Endometrial microvascular endothelial cells (primary cell): ENCODE data around the gene FTL. TPM values are rescaled to one million over a fixed set of nuclear protein-coding genes. Genes with fewer than 3 reads are reported as not detected.

Experiments
- in situ Hi-C: cut with HindIII; loops from 2 replicates; pipeline ENCODE4 v1.10.0; 2017; ENCODE audit warnings: low sequenced_read_pairs, low pct_unique_long_range_greater_than_20kb; ENCODE audit errors: inconsistent ontology term
- total RNA-seq: library from RNA; depleted of rRNA; stranded (reverse); fragments of >200 nt; gene quantifications from one replicate; pipeline ENCODE4 v1.2.3, GENCODE V29; 2015; ENCODE audit errors: inconsistent ontology term

FTL gene
- total RNA-seq, 1 donor from 2014 or later: 3,048 TPM

DNA sequence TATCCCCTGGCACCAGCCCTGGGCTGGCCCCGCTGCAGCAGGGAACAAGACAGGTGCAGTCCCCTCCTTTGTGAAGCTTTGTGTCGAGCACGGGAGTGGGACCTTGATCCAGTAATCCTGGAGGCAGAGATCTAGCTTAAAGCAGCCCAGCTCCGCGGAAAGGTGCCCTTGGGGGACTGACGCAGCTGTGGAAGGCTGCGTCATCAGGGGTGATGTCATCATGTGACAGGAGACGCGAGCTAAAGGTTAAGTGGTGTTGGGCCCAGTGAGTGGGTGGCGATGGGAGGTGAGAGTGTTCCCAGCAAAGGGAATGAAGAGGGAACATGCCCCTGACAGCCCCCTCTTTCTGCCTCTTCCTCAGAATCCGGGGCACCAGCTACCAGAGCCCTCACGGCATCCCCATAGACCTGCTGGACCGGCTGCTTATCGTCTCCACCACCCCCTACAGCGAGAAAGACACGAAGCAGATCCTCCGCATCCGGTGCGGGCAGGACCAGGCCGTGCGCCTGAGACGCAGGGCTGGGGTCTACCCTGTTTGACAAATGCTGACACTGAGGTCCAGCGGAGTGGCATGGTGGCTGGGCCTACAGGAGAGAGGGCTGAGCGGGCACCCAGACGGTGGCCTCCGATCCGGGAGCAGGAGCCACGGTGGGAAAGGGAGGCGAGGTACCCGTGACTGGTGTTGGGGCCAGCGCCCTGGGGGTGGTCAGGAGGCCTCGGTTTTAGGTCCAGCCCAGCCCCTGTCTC is 49.2 kb downstream of the FTL start:
- in situ Hi-C loops: no loop called here

GRCh38 chr19:49014870-49015255 is 49.8 kb downstream of the FTL start:
- in situ Hi-C loops: no loop called here

DNA sequence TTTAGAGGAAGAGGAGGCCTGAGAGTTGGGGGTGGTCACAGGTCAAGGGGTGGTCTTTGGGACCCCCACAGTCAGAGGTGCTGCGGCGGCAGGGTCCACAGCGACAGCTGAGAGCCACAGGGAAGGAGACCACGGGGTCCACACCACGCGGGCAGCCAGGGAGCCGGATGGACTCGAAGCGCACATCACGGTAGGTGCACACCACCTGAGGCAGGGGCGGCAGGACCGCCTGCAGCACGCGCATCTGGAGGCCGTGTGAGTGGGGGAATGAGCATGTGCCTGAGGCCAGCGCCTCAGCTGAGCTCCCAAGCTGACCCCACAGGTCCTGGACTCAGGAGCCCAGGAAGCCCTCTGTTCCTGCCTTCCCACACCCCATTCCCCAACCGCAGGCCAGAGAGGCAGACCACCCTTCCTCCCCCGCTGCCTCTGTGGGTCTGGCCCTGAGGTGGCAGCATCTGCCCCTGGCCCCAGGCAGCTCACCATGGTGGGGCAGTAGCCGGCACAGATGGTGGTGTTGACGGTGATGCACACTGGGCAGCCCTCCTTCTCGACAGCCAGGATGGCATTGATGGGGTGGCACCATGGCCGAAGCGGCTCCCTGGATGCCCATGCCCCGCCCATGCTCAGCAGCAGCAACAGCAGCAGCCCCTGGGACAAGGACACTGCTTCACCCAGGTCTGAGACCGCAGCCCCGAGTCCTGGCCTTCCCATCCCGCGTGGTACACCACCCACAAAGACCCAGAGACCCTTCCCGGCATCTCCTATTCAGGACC is 51.1 kb downstream of the FTL start:
- in situ Hi-C loops: no loop called here

Other genes starting within 250 kb of the FTL start
- 0.09 TPM for gene MAMSTR, start 245.6 kb upstream of the FTL start, total RNA-seq
- gene RASIP1, start 224.7 kb upstream of the FTL start, total RNA-seq: 191 TPM
- 0.84 TPM for gene IZUMO1, start 218.4 kb upstream of the FTL start, total RNA-seq
- 4.9 TPM for gene FUT1, start 212.7 kb upstream of the FTL start, total RNA-seq
- gene FGF21, start 209.8 kb upstream of the FTL start, total RNA-seq: not detected
- gene BCAT2, start 154.3 kb upstream of the FTL start, total RNA-seq: 82.0 TPM
- gene HSD17B14, start 128.8 kb upstream of the FTL start, total RNA-seq: 4.5 TPM
- gene PLEKHA4, start 96.7 kb upstream of the FTL start, total RNA-seq: not detected
- gene PPP1R15A, start 92.9 kb upstream of the FTL start, total RNA-seq: 56.0 TPM
- gene TULP2, start 66.6 kb upstream of the FTL start, total RNA-seq: not detected
- gene NUCB1, start 65.0 kb upstream of the FTL start, total RNA-seq: 227 TPM
- gene DHDH, start 31.6 kb upstream of the FTL start, total RNA-seq: not detected
- 149 TPM for gene BAX, start 10.4 kb upstream of the FTL start, total RNA-seq
- gene GYS1, start 28.0 kb downstream of the FTL start, total RNA-seq: 45.1 TPM
- 267 TPM for gene RUVBL2, start 28.6 kb downstream of the FTL start, total RNA-seq
- gene LHB, start 51.8 kb downstream of the FTL start, total RNA-seq: not detected
- gene CGB3, start 59.0 kb downstream of the FTL start, total RNA-seq: not detected
- gene CGB2, start 66.6 kb downstream of the FTL start, total RNA-seq: not detected
- gene CGB1, start 71.6 kb downstream of the FTL start, total RNA-seq: not detected
- gene CGB5, start 78.5 kb downstream of the FTL start, total RNA-seq: not detected
- gene CGB8, start 83.8 kb downstream of the FTL start, total RNA-seq: not detected
- not detected for gene CGB7, start 92.4 kb downstream of the FTL start, total RNA-seq
- not detected for gene NTF4, start 99.5 kb downstream of the FTL start, total RNA-seq
- gene KCNA7, start 107.4 kb downstream of the FTL start, total RNA-seq: not detected
- gene SNRNP70, start 120.1 kb downstream of the FTL start, total RNA-seq: 260 TPM
- gene LIN7B, start 149.1 kb downstream of the FTL start, total RNA-seq: 0.74 TPM
- gene C19orf73, start 153.8 kb downstream of the FTL start, total RNA-seq: 0.74 TPM
- gene PPFIA3, start 154.2 kb downstream of the FTL start, total RNA-seq: 1.9 TPM
- not detected for gene HRC, start 190.1 kb downstream of the FTL start, total RNA-seq
- gene TRPM4, start 192.5 kb downstream of the FTL start, total RNA-seq: 27.8 TPM